HCT116 (cell line): ENCODE data around the gene RETREG1. TPM values are rescaled to one million over a fixed set of nuclear protein-coding genes. Genes with fewer than 3 reads are reported as not detected.

Experiments
- ATAC-seq: fragments of 200-7000 bp; cut with Tn5 transposase; 2 replicates; pipeline ENCODE4 v1.9.1; 2020; ENCODE audit warnings: mild to moderate bottlenecking, moderate library complexity
- BruUV-seq: library from RNA; stranded (reverse); fragments of 400-500 nt; replicated peaks from 2 replicates; lab custom pipeline; 2021; lab: Mats Ljungman, UMichigan
- CTCF ChIA-PET: fragments of 300-600 bp; sonication (Branson Sonifier 250); formaldehyde crosslinking; loops from one replicate; lab custom pipeline; 2021; ENCODE audit warnings: antibody characterized with exemption; lab: Charles Lee
- POLR2A ChIA-PET: fragments of 300-600, 350-600 bp; sonication (Branson Sonifier 250); formaldehyde crosslinking; loops from one replicate; lab custom pipeline; 2021; ENCODE audit warnings: antibody characterized with exemption; lab: Charles Lee
- RAD21 ChIA-PET, 2 experiments: fragments of 300-600 bp; sonication (Branson Sonifier 250); formaldehyde crosslinking; loops; one replicate each; lab custom pipeline; 2023; ENCODE audit warnings: low total read pairs in 2 of 2; ENCODE audit not compliant: uncharacterized antibody in 2 of 2, unreplicated experiment in 2 of 2, low non-redundant PET in 1 of 2; lab: Charles Lee
- DNase-seq: peaks from one replicate; pipeline ENCODE4 v3.0.0-alpha.2; 2010; ENCODE audit warnings: low read depth, low spot score
- H2AFZ ChIP-seq: fragments of 200-600 bp; shearing (Covaris generic), sonication (generic); 2 replicates; pipeline ENCODE4 v1.6.1; 2017; ENCODE audit warnings: low read depth, mixed run types, mixed read lengths, antibody characterized with exemption, low read length; ENCODE audit not compliant: poor library complexity, severe bottlenecking
- H3K27ac ChIP-seq: 2 replicates; pipeline ENCODE4 v1.5.1; 2012; ENCODE audit warnings: low read depth, low read length
- H3K27me3 ChIP-seq: fragments of 200-600 bp; sonication (generic); 2 replicates; pipeline ENCODE4 v1.6.1; 2016; ENCODE audit warnings: mixed run types, low read length, mixed read lengths; ENCODE audit not compliant: insufficient read depth
- H3K36me3 ChIP-seq, 2 experiments: fragments of 200-500 bp in 1 of 2; fragments of 200-600 bp in 1 of 2; sonication (Bioruptor generic) in 1 of 2; sonication (generic) in 1 of 2; 2 replicates each; pipeline versions ENCODE4 v1.5.1 to v1.6.1; 2014 to 2016; ENCODE audit warnings: low read length in 2 of 2, inconsistent platforms in 1 of 2, mixed read lengths in 1 of 2, mixed run types in 1 of 2; ENCODE audit not compliant: insufficient read depth in 2 of 2, control insufficient read depth in 1 of 2
- H3K4me1 ChIP-seq, 2 experiments: fragments of 200-600 bp in 1 of 2; sonication (generic) in 1 of 2; 2 replicates each; pipeline versions ENCODE4 v1.5.1 to v1.6.1; 2012 to 2017; ENCODE audit warnings: low read length in 2 of 2, inconsistent platforms in 1 of 2, mild to moderate bottlenecking in 1 of 2, mixed read lengths in 1 of 2, mixed run types in 1 of 2, moderate library complexity in 1 of 2; ENCODE audit not compliant: insufficient read depth in 2 of 2, control insufficient read depth in 1 of 2
- H3K4me2 ChIP-seq: fragments of 200-600 bp; sonication (generic); 2 replicates; pipeline ENCODE4 v1.6.1; 2017; ENCODE audit warnings: mixed run types, low read length, mixed read lengths
- H3K4me3 ChIP-seq, 2 experiments: fragments of 200-600 bp in 1 of 2; sonication (generic) in 1 of 2; replicated peaks in 1 of 2; 2 replicates each; pipeline ENCODE4 v1.5.1; 2011 to 2016; ENCODE audit warnings: low read length in 2 of 2, control low read depth in 1 of 2, low read depth in 1 of 2, mild to moderate bottlenecking in 1 of 2, mixed read lengths in 1 of 2, mixed run types in 1 of 2
- H3K79me2 ChIP-seq: fragments of 200-600 bp; sonication (generic); 2 replicates; pipeline ENCODE4 v1.6.1; 2017; ENCODE audit warnings: mild to moderate bottlenecking, mixed run types, low read length, moderate library complexity, mixed read lengths; ENCODE audit not compliant: insufficient read depth
- H3K9ac ChIP-seq: fragments of 200-600 bp; sonication (generic); 2 replicates; pipeline ENCODE4 v1.6.1; 2016; ENCODE audit warnings: low read length, mixed read lengths
- H3K9me2 ChIP-seq: fragments of 200-600 bp; sonication (generic), shearing (Covaris generic); 2 replicates; pipeline ENCODE4 v1.6.1; 2017; ENCODE audit warnings: mixed run types, mild to moderate bottlenecking, moderate library complexity; ENCODE audit not compliant: insufficient read depth
- H3K9me3 ChIP-seq, 2 experiments: fragments of 200-500 bp in 1 of 2; fragments of 200-600 bp in 1 of 2; sonication (Bioruptor generic) in 1 of 2; sonication (generic) in 1 of 2; 2 replicates each; pipeline ENCODE4 v1.6.1; 2014 to 2017; ENCODE audit warnings: low read length in 2 of 2, mixed read lengths in 2 of 2, inconsistent platforms in 1 of 2, low read depth in 1 of 2, mild to moderate bottlenecking in 1 of 2, mixed run types in 1 of 2, moderate library complexity in 1 of 2; ENCODE audit not compliant: control insufficient read depth in 1 of 2, insufficient read depth in 1 of 2
- H4K20me1 ChIP-seq: fragments of 200-600 bp; sonication (generic), shearing (Covaris generic); 2 replicates; pipeline ENCODE4 v1.6.1; 2017; ENCODE audit warnings: mixed run types, mild to moderate bottlenecking, moderate library complexity; ENCODE audit not compliant: insufficient read depth
- CBX3 ChIP-seq: IDR thresholded peaks from 2 replicates; pipeline ENCODE4 v1.6.1; 2012; ENCODE audit warnings: low read depth
- EZH2phosphoT487 ChIP-seq: fragments of 200-600 bp; IDR thresholded peaks from 2 replicates; pipeline ENCODE4 v1.6.1; 2018; ENCODE audit warnings: antibody characterized with exemption, borderline replicate concordance
- FOSL1 ChIP-seq: IDR thresholded peaks from 2 replicates; pipeline ENCODE4 v1.6.1; 2012; ENCODE audit warnings: low read depth
- POLR2A ChIP-seq: IDR thresholded peaks from 2 replicates; pipeline ENCODE4 v1.7.0; 2011; ENCODE audit warnings: borderline replicate concordance; ENCODE audit not compliant: insufficient read depth, insufficient read length; ENCODE audit errors: extremely low read depth
- POLR2AphosphoS5 ChIP-seq: IDR thresholded peaks from 2 replicates; pipeline ENCODE4 v1.6.1; 2011; ENCODE audit warnings: mild to moderate bottlenecking, low read depth, low read length, moderate library complexity
- RAD21 ChIP-seq: IDR thresholded peaks from 2 replicates; pipeline ENCODE4 v1.6.1; 2012; ENCODE audit warnings: low read depth, mild to moderate bottlenecking
- SIN3A ChIP-seq: IDR thresholded peaks from 2 replicates; pipeline ENCODE4 v1.6.1; 2012; ENCODE audit warnings: low read depth
- SP1 ChIP-seq: IDR thresholded peaks from 2 replicates; pipeline ENCODE4 v1.6.1; 2012; ENCODE audit warnings: low read depth
- SRF ChIP-seq: IDR thresholded peaks from 2 replicates; pipeline ENCODE4 v1.6.1; 2012; ENCODE audit warnings: low read depth
- YY1 ChIP-seq: IDR thresholded peaks from 2 replicates; pipeline ENCODE4 v1.6.1; 2011; ENCODE audit warnings: low read length, low read depth, moderate library complexity, mild to moderate bottlenecking; ENCODE audit not compliant: insufficient replicate concordance; ENCODE audit errors: extremely low read depth
- ZFX ChIP-seq: fragments of 450-650 bp; IDR thresholded peaks from 2 replicates; pipeline ENCODE4 v1.6.1; 2017
- intact Hi-C: fragments of 100-400 bp; cut with micrococcal nuclease; formaldehyde crosslinking; loops from 2 replicates; pipeline ENCODE4 v1.10.0; 2022
- total RNA-seq: library from RNA; stranded (reverse); gene quantifications from one replicate; pipeline ENCODE4 v1.2.1, GENCODE V29; 2021; ENCODE audit not compliant: unreplicated experiment
- TF ChIP-seq, protein P1 (sequence below): IDR thresholded peaks from 2 replicates; pipeline ENCODE4 v1.6.1; 2012
- TF ChIP-seq, protein P2 (sequence below): IDR thresholded peaks from 2 replicates; pipeline ENCODE4 v1.6.1; 2012; ENCODE audit warnings: low read depth

Gene RETREG1
- total RNA-seq, 1 experiment from 2014 or later: 6.0 TPM

- POLR2A ChIA-PET: no interaction called here
- no peaks in the 10 kb centered on the region for H3K79me2 ChIP-seq
Observed at GRCh38 chr5:16606628-16607027, 10.2 kb downstream of the RETREG1 start.

More at GRCh38 chr5:16606628-16607027, 10.2 kb downstream of the RETREG1 start:
- Histone ChIP-seq H3K36me3 (no peaks in the 10 kb centered on the region), H3K27me3 (no peaks in the 10 kb centered on the region), H3K4me3 (no peak overlapping the region), H4K20me1 (no peaks in the 10 kb centered on the region), H3K9me3 (no peaks in the 10 kb centered on the region), H2AFZ (no peak overlapping the region), H3K9ac (no peak overlapping the region), H3K4me2 (no peak overlapping the region), H3K27ac (no peak overlapping the region), H3K9me2 (no peaks in the 10 kb centered on the region), H3K4me1 (no peaks in the 10 kb centered on the region)
- no peak for DNase-seq
- no peak for TF ChIP-seq FOSL1
- no peak for TF ChIP-seq POLR2AphosphoS5
- TF ChIP-seq SRF: no peak
- TF ChIP-seq, protein P1, sequence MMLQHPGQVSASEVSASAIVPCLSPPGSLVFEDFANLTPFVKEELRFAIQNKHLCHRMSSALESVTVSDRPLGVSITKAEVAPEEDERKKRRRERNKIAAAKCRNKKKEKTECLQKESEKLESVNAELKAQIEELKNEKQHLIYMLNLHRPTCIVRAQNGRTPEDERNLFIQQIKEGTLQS: no peak
- TF ChIP-seq YY1: no peak
- no peak for TF ChIP-seq CBX3
- no peak for TF ChIP-seq SIN3A
- TF ChIP-seq SP1: no peak
- no peak for TF ChIP-seq EZH2phosphoT487
- no peak for TF ChIP-seq RAD21
- no peak for TF ChIP-seq POLR2A
- TF ChIP-seq, protein P2, sequence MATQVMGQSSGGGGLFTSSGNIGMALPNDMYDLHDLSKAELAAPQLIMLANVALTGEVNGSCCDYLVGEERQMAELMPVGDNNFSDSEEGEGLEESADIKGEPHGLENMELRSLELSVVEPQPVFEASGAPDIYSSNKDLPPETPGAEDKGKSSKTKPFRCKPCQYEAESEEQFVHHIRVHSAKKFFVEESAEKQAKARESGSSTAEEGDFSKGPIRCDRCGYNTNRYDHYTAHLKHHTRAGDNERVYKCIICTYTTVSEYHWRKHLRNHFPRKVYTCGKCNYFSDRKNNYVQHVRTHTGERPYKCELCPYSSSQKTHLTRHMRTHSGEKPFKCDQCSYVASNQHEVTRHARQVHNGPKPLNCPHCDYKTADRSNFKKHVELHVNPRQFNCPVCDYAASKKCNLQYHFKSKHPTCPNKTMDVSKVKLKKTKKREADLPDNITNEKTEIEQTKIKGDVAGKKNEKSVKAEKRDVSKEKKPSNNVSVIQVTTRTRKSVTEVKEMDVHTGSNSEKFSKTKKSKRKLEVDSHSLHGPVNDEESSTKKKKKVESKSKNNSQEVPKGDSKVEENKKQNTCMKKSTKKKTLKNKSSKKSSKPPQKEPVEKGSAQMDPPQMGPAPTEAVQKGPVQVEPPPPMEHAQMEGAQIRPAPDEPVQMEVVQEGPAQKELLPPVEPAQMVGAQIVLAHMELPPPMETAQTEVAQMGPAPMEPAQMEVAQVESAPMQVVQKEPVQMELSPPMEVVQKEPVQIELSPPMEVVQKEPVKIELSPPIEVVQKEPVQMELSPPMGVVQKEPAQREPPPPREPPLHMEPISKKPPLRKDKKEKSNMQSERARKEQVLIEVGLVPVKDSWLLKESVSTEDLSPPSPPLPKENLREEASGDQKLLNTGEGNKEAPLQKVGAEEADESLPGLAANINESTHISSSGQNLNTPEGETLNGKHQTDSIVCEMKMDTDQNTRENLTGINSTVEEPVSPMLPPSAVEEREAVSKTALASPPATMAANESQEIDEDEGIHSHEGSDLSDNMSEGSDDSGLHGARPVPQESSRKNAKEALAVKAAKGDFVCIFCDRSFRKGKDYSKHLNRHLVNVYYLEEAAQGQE: no peak
- no peak for TF ChIP-seq ZFX
- ChIA-PET RAD21 (no interaction called here), CTCF (no interaction called here)
- intact Hi-C loops: no loop called here
- BruUV-seq: no TSS peak
- ATAC-seq: no peak
